K562 (cell line): ENCODE measurements around the gene ACAT2. TPM values are rescaled to one million over a fixed set of nuclear protein-coding genes. Genes with fewer than 3 reads are reported as not detected.
A peak's percentile ranks its signal among the peaks of the same experiment; 100 is the strongest.

Experiments
- CHD1 ChIP-seq: fragments of 200-600 bp; sonication (generic); IDR thresholded peaks from one replicate; pipeline ENCODE4 v1.6.1; 2012; ENCODE audit warnings: mild to moderate bottlenecking, moderate library complexity, low read length, inconsistent platforms
- CHD7 ChIP-seq: fragments of 200-600 bp; sonication (generic); IDR thresholded peaks from one replicate; pipeline ENCODE4 v1.6.1; 2012; ENCODE audit warnings: mild to moderate bottlenecking, low read depth, low read length, inconsistent platforms
- CXXC5 ChIP-seq: fragments of 250-450 bp; sonication (Bioruptor Pico); IDR thresholded peaks from 2 replicates; pipeline ENCODE4 v1.8.0; 2022; ENCODE audit warnings: inconsistent platforms, mild to moderate bottlenecking, moderate library complexity
- E2F3 ChIP-seq: fragments of 250-450 bp; sonication (Bioruptor Pico); IDR thresholded peaks from 2 replicates; pipeline ENCODE4 v1.4.0; 2020; ENCODE audit warnings: mild to moderate bottlenecking
- SAFB2 ChIP-seq: fragments of 200-400 bp; formaldehyde crosslinking; IDR thresholded peaks from 2 replicates; pipeline ENCODE4 v1.6.1; 2018; ENCODE audit warnings: borderline replicate concordance, low read length, low read depth, moderate library complexity; ENCODE audit not compliant: severe bottlenecking
- SIN3A ChIP-seq, 2 experiments: fragments of 150-350 bp in 1 of 2; IDR thresholded peaks; 2 replicates each; pipeline ENCODE4 v1.6.1; 2011 to 2016; ENCODE audit warnings: borderline replicate concordance in 2 of 2, low read depth in 2 of 2, low read length in 2 of 2, mild to moderate bottlenecking in 2 of 2, moderate library complexity in 2 of 2; ENCODE audit not compliant: control insufficient read depth in 1 of 2
- SIN3B ChIP-seq: fragments of 450-650 bp; IDR thresholded peaks from 2 replicates; pipeline ENCODE4 v1.6.1; 2017; ENCODE audit warnings: low read depth, mild to moderate bottlenecking, moderate library complexity
- SNIP1 ChIP-seq: fragments of 450-650 bp; IDR thresholded peaks from 2 replicates; pipeline ENCODE4 v1.7.1; 2017; ENCODE audit warnings: low read depth, mild to moderate bottlenecking
- SRSF3 ChIP-seq: fragments of 200-400 bp; formaldehyde crosslinking; IDR thresholded peaks from 2 replicates; pipeline ENCODE4 v1.6.1; 2016; ENCODE audit warnings: mild to moderate bottlenecking, low read length, moderate library complexity; ENCODE audit not compliant: insufficient read depth
- ZNF518B ChIP-seq: fragments of 250-450 bp; sonication (Bioruptor Pico); IDR thresholded peaks from 2 replicates; pipeline ENCODE4 v1.5.0; 2021; ENCODE audit warnings: mild to moderate bottlenecking, moderate library complexity
- ZSCAN29 ChIP-seq: fragments of 450-650 bp; IDR thresholded peaks from 2 replicates; pipeline ENCODE4 v1.6.1; 2017
- polyA plus RNA-seq, 8 experiments: library from polyadenylated mRNA; depleted of rRNA in 4 of 8; stranded (reverse) in 5 of 8; unstranded in 3 of 8; fragments of >200 nt; fragmentation: Nextera tagmentation in 2 of 8; fragmentation: Illumina TruSeq in 1 of 8; extraction: Ambion mirVana in 2 of 8; extraction: Trizol in 1 of 8; gene quantifications; 2 replicates each; pipeline versions ENCODE4 v1.2.1 to v1.2.3, GENCODE V29; 2011 to 2014; ENCODE audit warnings: inconsistent platforms in 1 of 8, missing spikeins in 1 of 8
- total RNA-seq, 7 experiments: library from RNA; depleted of rRNA in 6 of 7; stranded (reverse); fragments of >200 nt in 6 of 7; fragmentation: Illumina TruSeq in 2 of 7; extraction: Trizol in 2 of 7; gene quantifications; 2 replicates each; pipeline versions ENCODE4 v1.2.1 to v1.2.3, GENCODE V29; 2011 to 2021; ENCODE audit warnings: low replicate concordance in 1 of 7

ACAT2 gene
- total and polyA plus RNA-seq, 9 of the 15 experiments (the other 6 are each of a cell fraction or from before 2014, with no cell fraction given) = 63.0 to 309 (median 144) TPM

GRCh38 chr6:159788753-159789376 is 27.0 kb downstream of the ACAT2 start (continued):
- TF ChIP-seq CHD7 (no peak), CXXC5 (peak; percentile 35), SAFB2 (no peak), ZNF518B (CRISPR knock-in tag) (no peak), E2F3 (CRISPR knock-in tag) (peak; percentile 10; the same call in 1 of the 2 replicates), SRSF3 (0 out of 2 replicates have a peak, but pooled peaks have one; percentile 53), SIN3B (peak; percentile 8; the same call in 1 of the 2 replicates), CHD1 (peak; percentile 93), SNIP1 (0 out of 2 replicates have a peak, but pooled peaks have one; percentile 23), ZSCAN29 (0 out of 2 replicates have a peak, but pooled peaks have one; percentile 45), SIN3A (IDR thresholded peaks at IDR 0.05; ENCODE audit: borderline replicate concordance in 2 of 2, control insufficient read depth in 1 of 2, low read depth in 2 of 2, low read length in 2 of 2) (peak; percentile 73 to 85; a peak in 2 of 4 replicates)
